Inflammatory macrophage (primary cell): ENCODE measurements around the gene LARGE1.

Source experiments
- DNase-seq, 2 donors: peaks; one replicate each; pipeline ENCODE4 v3.0.0-alpha.2; 2020 to 2022

The LARGE1 gene

GRCh38 chr22:33656808-33657628 lies 263.3 kb downstream of the LARGE1 start:
- DNase-seq = no peak

GRCh38 chr22:33654173-33654895 lies 265.9 kb downstream of the LARGE1 start:
- DNase-seq = no peak

GRCh38 chr22:33653532-33654063 lies 266.7 kb downstream of the LARGE1 start:
- no peak for DNase-seq

- DNase-seq = no peak
Measured at GRCh38 chr22:33652615-33653014, 267.7 kb downstream of the LARGE1 start.

- DNase-seq = no peak
Measured at GRCh38 chr22:33650244-33650643, 270.0 kb downstream of the LARGE1 start.

- no peak for DNase-seq
Measured at GRCh38 chr22:33648478-33648877, 271.8 kb downstream of the LARGE1 start.

- no peak for DNase-seq
Measured at GRCh38 chr22:33640900-33641299, 279.4 kb downstream of the LARGE1 start.

- DNase-seq = no peak
Measured at GRCh38 chr22:33639588-33640254, 280.6 kb downstream of the LARGE1 start.

- no peak for DNase-seq
Measured at GRCh38 chr22:33635766-33636165, 284.5 kb downstream of the LARGE1 start.

GRCh38 chr22:33631777-33632176 lies 288.5 kb downstream of the LARGE1 start:
- no peak for DNase-seq

GRCh38 chr22:33625959-33626358 lies 294.3 kb downstream of the LARGE1 start:
- DNase-seq = no peak

GRCh38 chr22:33620085-33620484 lies 300.2 kb downstream of the LARGE1 start:
- DNase-seq = no peak

GRCh38 chr22:33606504-33606903 lies 313.8 kb downstream of the LARGE1 start:
- no peak for DNase-seq

GRCh38 chr22:33605666-33606065 lies 314.6 kb downstream of the LARGE1 start:
- no peak for DNase-seq

- no peak for DNase-seq
Measured at GRCh38 chr22:33605221-33605620, 315.1 kb downstream of the LARGE1 start.

- DNase-seq = no peak
Measured at GRCh38 chr22:33601062-33601461, 319.2 kb downstream of the LARGE1 start.

GRCh38 chr22:33600595-33600994 lies 319.7 kb downstream of the LARGE1 start:
- DNase-seq = no peak

GRCh38 chr22:33600113-33600512 lies 320.2 kb downstream of the LARGE1 start:
- DNase-seq = no peak

- DNase-seq = no peak
Measured at GRCh38 chr22:33599596-33599995, 320.7 kb downstream of the LARGE1 start.

- no peak for DNase-seq
Measured at GRCh38 chr22:33598821-33599220, 321.5 kb downstream of the LARGE1 start.

- DNase-seq = no peak
Measured at GRCh38 chr22:33597274-33597985, 322.8 kb downstream of the LARGE1 start.

GRCh38 chr22:33593818-33594217 lies 326.5 kb downstream of the LARGE1 start:
- no peak for DNase-seq

- no peak for DNase-seq
Measured at GRCh38 chr22:33591946-33592345, 328.3 kb downstream of the LARGE1 start.
